A549 (cell line): Measurements from ENCODE around the gene PAXX. TPM values are rescaled to one million over a fixed set of nuclear protein-coding genes. Genes with fewer than 3 reads are reported as not detected.

ENCODE experiments used
- ATAC-seq, 2 experiments: fragments of 200-7000 bp in 1 of 2; fragments of >200 bp in 1 of 2; cut with Nextera tagmentation in 1 of 2; cut with Tn5 transposase in 1 of 2; 3 replicates each; pipeline versions ENCODE4 v1.8.0 to v1.9.1; 2018 to 2020; ENCODE audit warnings: mild to moderate bottlenecking in 1 of 2, moderate library complexity in 1 of 2
- CTCF ChIA-PET: fragments of 300-600 bp; sonication (Branson Sonifier 250); formaldehyde crosslinking; extraction: SDS; loops from one replicate; lab custom pipeline; 2021; ENCODE audit warnings: antibody characterized with exemption, inconsistent platforms; lab: Yijun Ruan, JAX
- POLR2A ChIA-PET: fragments of 350-600 bp; formaldehyde crosslinking; extraction: SDS; loops from one replicate; lab custom pipeline; 2021; ENCODE audit warnings: antibody characterized with exemption, inconsistent platforms; lab: Yijun Ruan, JAX
- DNase-seq, 2 experiments: peaks; one replicate each; pipeline versions ENCODE4 v3.0.0 to v3.0.0-alpha.2; 2011 to 2016; ENCODE audit warnings: low read depth in 1 of 2, low spot score in 1 of 2
- FAIRE-seq: peaks from 2 replicates; lab custom pipeline; 2011; peaks lifted over from hg19 to GRCh38; lab: Jason Lieb, UNC
- H3K27ac ChIP-seq, 2 experiments: fragments of >200 bp; sonication (Bioruptor Twin); formaldehyde crosslinking; 3 replicates each; pipeline ENCODE4 v1.5.1; 2016 to 2017
- H3K4me1 ChIP-seq: fragments of >200 bp; sonication (Bioruptor Twin); formaldehyde crosslinking; 3 replicates; pipeline ENCODE4 v1.6.1; 2016
- H3K4me2 ChIP-seq: fragments of >200 bp; sonication (Bioruptor Twin); formaldehyde crosslinking; 3 replicates; pipeline ENCODE4 v1.6.1; 2016
- H3K4me3 ChIP-seq: fragments of >200 bp; sonication (Bioruptor Twin); formaldehyde crosslinking; 3 replicates; pipeline ENCODE4 v1.5.1; 2016
- H3K9me3 ChIP-seq: fragments of >200 bp; sonication (Bioruptor Twin); formaldehyde crosslinking; 3 replicates; pipeline ENCODE4 v1.6.1; 2016
- CEBPB ChIP-seq, 2 experiments: fragments of >200 bp in 1 of 2; sonication (Bioruptor Twin) in 1 of 2; formaldehyde crosslinking in 1 of 2; IDR thresholded peaks; 2 replicates each; pipeline ENCODE4 v1.6.1; 2012 to 2016
- CHD4 ChIP-seq: fragments of 200-600 bp; sonication (generic); IDR thresholded peaks from 2 replicates; pipeline ENCODE4 v1.6.1; 2016; ENCODE audit warnings: antibody characterized with exemption, mild to moderate bottlenecking, borderline replicate concordance
- EHMT2 ChIP-seq: fragments of 200-600 bp; sonication (generic); IDR thresholded peaks from 2 replicates; pipeline ENCODE4 v1.6.1; 2016; ENCODE audit warnings: antibody characterized with exemption, low read depth, mild to moderate bottlenecking, moderate library complexity
- ESRRA ChIP-seq: fragments of 150-350 bp; IDR thresholded peaks from 2 replicates; pipeline ENCODE4 v1.6.1; 2014; ENCODE audit warnings: mild to moderate bottlenecking, low read length, borderline replicate concordance
- GATA3 ChIP-seq: IDR thresholded peaks from 2 replicates; pipeline ENCODE4 v1.6.1; 2012; ENCODE audit warnings: borderline replicate concordance
- NPAS2 ChIP-seq: fragments of 250-450 bp; sonication (Bioruptor Pico); IDR thresholded peaks from 2 replicates; pipeline ENCODE4 v1.8.0; 2022; ENCODE audit warnings: mild to moderate bottlenecking, moderate library complexity, borderline replicate concordance
- NR3C1 ChIP-seq: fragments of >200 bp; sonication (Bioruptor Twin); formaldehyde crosslinking; IDR thresholded peaks from 3 replicates; pipeline ENCODE4 v1.6.1; 2017
- POLR2A ChIP-seq: IDR thresholded peaks from 2 replicates; pipeline ENCODE4 v1.6.1; 2012; ENCODE audit warnings: mild to moderate bottlenecking, low read length
- POLR2AphosphoS2 ChIP-seq: conservative IDR thresholded peaks from 2 replicates; pipeline ENCODE4 v1.6.1; 2012; ENCODE audit warnings: low read length, improper control_type of control experiment, inconsistent platforms
- RAD21 ChIP-seq, 2 experiments: fragments of >200 bp in 1 of 2; sonication (Bioruptor Twin) in 1 of 2; formaldehyde crosslinking in 1 of 2; IDR thresholded peaks in 1 of 2; conservative IDR thresholded peaks in 1 of 2; 2 replicates in 1 of 2; 3 replicates in 1 of 2; pipeline ENCODE4 v1.6.1; 2012 to 2018; ENCODE audit warnings: inconsistent platforms in 1 of 2
- RNF2 ChIP-seq: fragments of 200-600 bp; sonication (generic); IDR thresholded peaks from 2 replicates; pipeline ENCODE4 v1.6.1; 2016; ENCODE audit warnings: low read depth, mild to moderate bottlenecking, antibody characterized with exemption, moderate library complexity, borderline replicate concordance
- SMC3 ChIP-seq: fragments of >200 bp; sonication (Bioruptor Twin); formaldehyde crosslinking; IDR thresholded peaks from 3 replicates; pipeline ENCODE4 v1.6.1; 2018; ENCODE audit warnings: inconsistent platforms
- SREBF2 ChIP-seq: fragments of 450-650 bp; IDR thresholded peaks from 2 replicates; pipeline ENCODE4 v1.6.1; 2014; ENCODE audit warnings: mild to moderate bottlenecking, moderate library complexity
- USF2 ChIP-seq: fragments of 450-650 bp; IDR thresholded peaks from 2 replicates; pipeline ENCODE4 v1.6.1; 2014; ENCODE audit warnings: antibody characterized with exemption
- ZFP36 ChIP-seq: fragments of 450-650 bp; IDR thresholded peaks from 2 replicates; pipeline ENCODE4 v1.6.1; 2014; ENCODE audit warnings: borderline replicate concordance; ENCODE audit not compliant: partially characterized antibody
- WGBS: methylation state at CpG from one replicate; pipeline ENCODE4 v1.1.6; 2017; ENCODE audit errors: missing lambda C conversion rate; 5-methylcytosine and 5-hydroxymethylcytosine counted together
- polyA plus RNA-seq, 4 experiments: library from polyadenylated mRNA; depleted of rRNA in 3 of 4; stranded (reverse); fragments of >200 nt; fragmentation: RNase III in 1 of 4; extraction: RNeasy Plus Mini Kit Qiagen cat#74134 plus additional on column Dnase treatment in 1 of 4; gene quantifications; 2 replicates in 3 of 4; 3 replicates in 1 of 4; pipeline ENCODE4 v1.2.3, GENCODE V29; 2011 to 2017
- TF ChIP-seq, protein P1 (sequence below): fragments of 150-350 bp; IDR thresholded peaks from 2 replicates; pipeline ENCODE4 v1.6.1; 2014; ENCODE audit warnings: low read depth, mild to moderate bottlenecking, low read length
- TF ChIP-seq, protein P2 (sequence below): fragments of 250-450 bp; sonication (Bioruptor Pico); IDR thresholded peaks from 2 replicates; pipeline ENCODE4 v1.5.0; 2020; ENCODE audit warnings: low read depth, mild to moderate bottlenecking, moderate library complexity
- TF ChIP-seq, protein P3 (sequence below): fragments of >200 bp; sonication (Bioruptor Twin); formaldehyde crosslinking; IDR thresholded peaks from 3 replicates; pipeline ENCODE4 v1.5.1; 2016
- TF ChIP-seq, protein P4 (sequence below): IDR thresholded peaks from 2 replicates; pipeline ENCODE4 v1.6.1; 2012

Gene PAXX
- polyA plus RNA-seq, 2 of the 4 experiments (the other 2 are of a cell fraction) = 15.6 to 53.2 TPM

DNA sequence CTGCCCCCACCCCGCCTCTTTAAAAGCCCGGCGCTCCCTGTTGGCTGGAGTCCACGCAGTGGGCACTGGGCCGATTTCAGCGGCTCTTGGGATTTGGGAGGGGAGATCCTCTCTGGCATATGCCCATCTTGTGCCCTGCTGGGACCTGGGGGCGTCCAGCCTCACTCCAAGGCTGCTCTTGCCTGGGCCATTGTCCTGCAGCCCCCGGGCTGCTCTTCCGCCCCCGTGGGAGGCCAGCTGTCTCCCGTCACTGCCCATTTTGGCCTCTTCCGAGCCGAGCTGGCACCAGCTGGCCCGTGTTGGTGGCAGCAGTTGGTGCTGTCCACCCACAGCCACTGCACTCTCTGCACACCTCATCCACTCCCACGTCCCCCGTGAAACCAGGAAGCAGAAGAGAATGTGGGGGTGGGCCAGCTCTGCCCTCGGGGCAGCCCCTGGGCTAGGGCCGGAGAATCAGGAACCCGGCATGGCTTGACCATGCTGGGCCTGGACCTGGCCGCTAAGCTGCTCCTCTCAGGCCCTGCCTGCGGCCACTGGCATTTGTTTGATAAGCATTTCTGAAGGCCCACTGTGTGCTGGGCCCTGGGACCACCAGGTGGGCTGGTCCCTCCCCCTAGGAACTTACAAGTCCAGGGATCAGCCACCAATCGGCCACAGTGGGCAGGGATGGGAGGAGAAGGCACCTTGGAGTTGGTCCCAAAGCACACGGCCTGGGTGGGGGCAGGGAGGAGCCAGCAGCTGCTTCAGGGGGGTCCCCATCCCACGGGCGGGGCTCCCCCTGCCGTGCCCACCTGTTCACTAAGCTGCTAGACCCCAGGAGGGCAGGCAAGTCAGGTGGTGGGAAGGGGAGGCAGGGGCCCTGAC, 45.0 kb upstream of the PAXX start:
- CTCF ChIA-PET = interaction anchor here (0.6 to 11.3 kb wide), 46 partner anchors 9 to 337 kb away, joined by 3 to 282 read pairs (median 5); partner anchors contain the start of genes ABCA2, CLIC3, FUT7 and NPDC1
- no peak for DNase-seq
- TF ChIP-seq USF2 (no peak), ZFP36 (no peak), POLR2A (no peak), POLR2AphosphoS2 (no peak), CHD4 (no peak), NR3C1 (no peak), RNF2 (no peak), GATA3 (no peak), SMC3 (no peak), EHMT2 (no peak), CEBPB (IDR thresholded peaks at IDR 0.05) (no peak)
- TF ChIP-seq, protein P1, sequence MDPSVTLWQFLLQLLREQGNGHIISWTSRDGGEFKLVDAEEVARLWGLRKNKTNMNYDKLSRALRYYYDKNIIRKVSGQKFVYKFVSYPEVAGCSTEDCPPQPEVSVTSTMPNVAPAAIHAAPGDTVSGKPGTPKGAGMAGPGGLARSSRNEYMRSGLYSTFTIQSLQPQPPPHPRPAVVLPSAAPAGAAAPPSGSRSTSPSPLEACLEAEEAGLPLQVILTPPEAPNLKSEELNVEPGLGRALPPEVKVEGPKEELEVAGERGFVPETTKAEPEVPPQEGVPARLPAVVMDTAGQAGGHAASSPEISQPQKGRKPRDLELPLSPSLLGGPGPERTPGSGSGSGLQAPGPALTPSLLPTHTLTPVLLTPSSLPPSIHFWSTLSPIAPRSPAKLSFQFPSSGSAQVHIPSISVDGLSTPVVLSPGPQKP = no peak
- TF ChIP-seq, protein P2, sequence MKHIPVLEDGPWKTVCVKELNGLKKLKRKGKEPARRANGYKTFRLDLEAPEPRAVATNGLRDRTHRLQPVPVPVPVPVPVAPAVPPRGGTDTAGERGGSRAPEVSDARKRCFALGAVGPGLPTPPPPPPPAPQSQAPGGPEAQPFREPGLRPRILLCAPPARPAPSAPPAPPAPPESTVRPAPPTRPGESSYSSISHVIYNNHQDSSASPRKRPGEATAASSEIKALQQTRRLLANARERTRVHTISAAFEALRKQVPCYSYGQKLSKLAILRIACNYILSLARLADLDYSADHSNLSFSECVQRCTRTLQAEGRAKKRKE = no peak
- TF ChIP-seq, all 56 proteins: peak for 0
- Histone ChIP-seq H3K4me3 (no peak overlapping the region), H3K27ac (peak overlapping the region; percentile 63 to 98), H3K4me2 (peak overlapping the region; percentile 47), H3K4me1 (peaks cover 43% of the 10 kb centered on the region), H3K9me3 (no peaks in the 10 kb centered on the region)
- no peak for ATAC-seq
- 80% methylated on average over 17 of the region's 26 CpGs for WGBS
- FAIRE-seq = no peak
- POLR2A ChIA-PET = interaction anchor here (0.8 to 1.4 kb wide), 5 partner anchors 45 to 105 kb away, joined by 3 to 16 read pairs (median 4); partner anchors contain the start of genes AJM1, CLIC3, PAXX and TRAF2

DNA sequence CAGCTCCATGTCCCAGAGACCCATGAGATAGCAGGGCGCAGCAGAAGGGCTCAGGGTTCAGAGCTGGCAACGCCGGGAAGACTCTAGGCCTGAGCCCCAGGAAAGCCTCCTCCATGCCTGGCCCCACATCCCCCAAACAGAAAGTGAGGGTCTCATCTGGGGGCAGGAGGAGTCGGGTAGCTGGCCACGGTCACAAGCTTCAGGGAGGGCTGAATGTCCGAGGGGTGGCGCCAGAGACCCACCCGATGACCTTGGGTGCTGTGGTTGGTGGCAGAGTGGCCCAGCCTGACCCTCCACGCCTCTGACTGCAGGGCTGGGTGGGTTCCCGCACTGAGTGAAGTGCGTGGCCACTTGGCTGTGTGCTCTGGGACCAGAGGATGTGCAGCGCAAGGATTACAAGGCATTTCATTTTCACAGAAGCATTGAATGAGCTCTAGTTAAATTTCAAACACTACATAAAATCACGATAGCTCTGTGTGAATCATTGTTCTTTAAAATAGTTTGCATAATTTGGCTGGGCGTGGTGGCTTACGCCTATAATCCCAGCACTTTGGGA, 44.2 kb upstream of the PAXX start:
- POLR2A ChIA-PET = interaction anchor here (0.7 to 1.4 kb wide), 7 partner anchors 44 to 138 kb away, joined by 3 to 16 read pairs (median 3); partner anchors contain the start of genes AJM1, CLIC3, MAN1B1 and PAXX
- Histone ChIP-seq H3K9me3 (no peaks in the 10 kb centered on the region), H3K27ac (peak overlapping the region; percentile 63 to 98)
- FAIRE-seq (peak; percentile 23), ATAC-seq (peak; percentile 0 to 29; a peak in 3 of 6 replicates)
- CTCF ChIA-PET = interaction anchor here (0.6 to 11.3 kb wide), 47 partner anchors 8 to 336 kb away, joined by 3 to 282 read pairs (median 5); partner anchors contain the start of genes ABCA2, CLIC3, FUT7 and NPDC1
- 12% methylated on average over 12 of the region's 15 CpGs for WGBS
- TF ChIP-seq ESRRA (peak; percentile 84), NPAS2 (CRISPR knock-in tag) (no peak), SMC3 (peak; percentile 64), SREBF2 (no peak), RAD21 (conservative IDR thresholded peaks at IDR 0.05 in 1 of 2, IDR thresholded peaks at IDR 0.05 in 1 of 2) (peak; percentile 76 to 83)
- TF ChIP-seq, protein P3, sequence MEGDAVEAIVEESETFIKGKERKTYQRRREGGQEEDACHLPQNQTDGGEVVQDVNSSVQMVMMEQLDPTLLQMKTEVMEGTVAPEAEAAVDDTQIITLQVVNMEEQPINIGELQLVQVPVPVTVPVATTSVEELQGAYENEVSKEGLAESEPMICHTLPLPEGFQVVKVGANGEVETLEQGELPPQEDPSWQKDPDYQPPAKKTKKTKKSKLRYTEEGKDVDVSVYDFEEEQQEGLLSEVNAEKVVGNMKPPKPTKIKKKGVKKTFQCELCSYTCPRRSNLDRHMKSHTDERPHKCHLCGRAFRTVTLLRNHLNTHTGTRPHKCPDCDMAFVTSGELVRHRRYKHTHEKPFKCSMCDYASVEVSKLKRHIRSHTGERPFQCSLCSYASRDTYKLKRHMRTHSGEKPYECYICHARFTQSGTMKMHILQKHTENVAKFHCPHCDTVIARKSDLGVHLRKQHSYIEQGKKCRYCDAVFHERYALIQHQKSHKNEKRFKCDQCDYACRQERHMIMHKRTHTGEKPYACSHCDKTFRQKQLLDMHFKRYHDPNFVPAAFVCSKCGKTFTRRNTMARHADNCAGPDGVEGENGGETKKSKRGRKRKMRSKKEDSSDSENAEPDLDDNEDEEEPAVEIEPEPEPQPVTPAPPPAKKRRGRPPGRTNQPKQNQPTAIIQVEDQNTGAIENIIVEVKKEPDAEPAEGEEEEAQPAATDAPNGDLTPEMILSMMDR = peak; percentile 67
- TF ChIP-seq, protein P4, sequence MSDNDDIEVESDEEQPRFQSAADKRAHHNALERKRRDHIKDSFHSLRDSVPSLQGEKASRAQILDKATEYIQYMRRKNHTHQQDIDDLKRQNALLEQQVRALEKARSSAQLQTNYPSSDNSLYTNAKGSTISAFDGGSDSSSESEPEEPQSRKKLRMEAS = 0 out of 2 replicates have a peak, but pooled peaks have one; percentile 24
- TF ChIP-seq, all 56 proteins: peak for 5
- DNase-seq = peak; percentile 71 to 81
- Histone ChIP-seq H3K4me2 (peak overlapping the region; percentile 47), H3K4me1 (peaks cover 38% of the 10 kb centered on the region), H3K4me3 (no peak overlapping the region)
